A549 (cell line): ENCODE measurements around the gene CPA5. TPM values are rescaled to one million over a fixed set of nuclear protein-coding genes. Genes with fewer than 3 reads are reported as not detected.

Experiments
- ATAC-seq, 2 experiments: fragments of 200-7000 bp in 1 of 2; fragments of >200 bp in 1 of 2; cut with Nextera tagmentation in 1 of 2; cut with Tn5 transposase in 1 of 2; 3 replicates each; pipeline versions ENCODE4 v1.8.0 to v1.9.1; 2018 to 2020; ENCODE audit warnings: mild to moderate bottlenecking in 1 of 2, moderate library complexity in 1 of 2
- CTCF ChIA-PET: fragments of 300-600 bp; sonication (Branson Sonifier 250); formaldehyde crosslinking; extraction: SDS; loops from one replicate; lab custom pipeline; 2021; ENCODE audit warnings: antibody characterized with exemption, inconsistent platforms; lab: Yijun Ruan, JAX
- POLR2A ChIA-PET: fragments of 350-600 bp; formaldehyde crosslinking; extraction: SDS; loops from one replicate; lab custom pipeline; 2021; ENCODE audit warnings: antibody characterized with exemption, inconsistent platforms; lab: Yijun Ruan, JAX
- DNase-seq, 2 experiments: peaks; one replicate each; pipeline versions ENCODE4 v3.0.0 to v3.0.0-alpha.2; 2011 to 2016; ENCODE audit warnings: low read depth in 1 of 2, low spot score in 1 of 2
- FAIRE-seq: peaks from 2 replicates; lab custom pipeline; 2011; peaks lifted over from hg19 to GRCh38; lab: Jason Lieb, UNC
- H3K27ac ChIP-seq, 2 experiments: fragments of >200 bp; sonication (Bioruptor Twin); formaldehyde crosslinking; 3 replicates each; pipeline ENCODE4 v1.5.1; 2016 to 2017
- H3K4me1 ChIP-seq: fragments of >200 bp; sonication (Bioruptor Twin); formaldehyde crosslinking; 3 replicates; pipeline ENCODE4 v1.6.1; 2016
- H3K4me2 ChIP-seq: fragments of >200 bp; sonication (Bioruptor Twin); formaldehyde crosslinking; 3 replicates; pipeline ENCODE4 v1.6.1; 2016
- H3K4me3 ChIP-seq: fragments of >200 bp; sonication (Bioruptor Twin); formaldehyde crosslinking; 3 replicates; pipeline ENCODE4 v1.5.1; 2016
- H3K9me3 ChIP-seq: fragments of >200 bp; sonication (Bioruptor Twin); formaldehyde crosslinking; 3 replicates; pipeline ENCODE4 v1.6.1; 2016
- EHF ChIP-seq: fragments of 250-450 bp; sonication (Bioruptor Pico); IDR thresholded peaks from 2 replicates; pipeline ENCODE4 v1.5.0; 2020; ENCODE audit warnings: mild to moderate bottlenecking
- EHMT2 ChIP-seq: fragments of 200-600 bp; sonication (generic); IDR thresholded peaks from 2 replicates; pipeline ENCODE4 v1.6.1; 2016; ENCODE audit warnings: antibody characterized with exemption, low read depth, mild to moderate bottlenecking, moderate library complexity
- ESRRA ChIP-seq: fragments of 150-350 bp; IDR thresholded peaks from 2 replicates; pipeline ENCODE4 v1.6.1; 2014; ENCODE audit warnings: mild to moderate bottlenecking, low read length, borderline replicate concordance
- FOSB ChIP-seq: fragments of 250-450 bp; sonication (Bioruptor Pico); IDR thresholded peaks from 2 replicates; pipeline ENCODE4 v1.5.0; 2020; ENCODE audit warnings: mild to moderate bottlenecking, moderate library complexity
- FOSL2 ChIP-seq, 2 experiments: fragments of 450-650 bp in 1 of 2; fragments of >200 bp in 1 of 2; sonication (Bioruptor Twin) in 1 of 2; formaldehyde crosslinking; IDR thresholded peaks; 2 replicates each; pipeline versions ENCODE4 v1.5.0 to v1.6.1; 2016 to 2020; ENCODE audit warnings: mild to moderate bottlenecking in 1 of 2, moderate library complexity in 1 of 2
- JUN ChIP-seq, 2 experiments: fragments of >200 bp; sonication (Bioruptor Twin); formaldehyde crosslinking; IDR thresholded peaks; 2 replicates in 1 of 2; 3 replicates in 1 of 2; pipeline ENCODE4 v1.6.1; 2016 to 2017
- MAFK ChIP-seq: fragments of 450-650 bp; IDR thresholded peaks from 2 replicates; pipeline ENCODE4 v1.6.1; 2014; ENCODE audit not compliant: partially characterized antibody
- MAZ ChIP-seq: fragments of 150-350 bp; IDR thresholded peaks from 2 replicates; pipeline ENCODE4 v1.6.1; 2014; ENCODE audit warnings: antibody characterized with exemption, low read depth, low read length, borderline replicate concordance
- PHF8 ChIP-seq: fragments of 200-600 bp; sonication (generic); IDR thresholded peaks from 2 replicates; pipeline ENCODE4 v1.6.1; 2016; ENCODE audit warnings: low read depth, mild to moderate bottlenecking, antibody characterized with exemption, moderate library complexity, borderline replicate concordance
- POLR2A ChIP-seq: IDR thresholded peaks from 2 replicates; pipeline ENCODE4 v1.6.1; 2012; ENCODE audit warnings: mild to moderate bottlenecking, low read length
- RAD21 ChIP-seq, 2 experiments: fragments of >200 bp in 1 of 2; sonication (Bioruptor Twin) in 1 of 2; formaldehyde crosslinking in 1 of 2; IDR thresholded peaks in 1 of 2; conservative IDR thresholded peaks in 1 of 2; 2 replicates in 1 of 2; 3 replicates in 1 of 2; pipeline ENCODE4 v1.6.1; 2012 to 2018; ENCODE audit warnings: inconsistent platforms in 1 of 2
- RCOR1 ChIP-seq: fragments of 150-350 bp; IDR thresholded peaks from 2 replicates; pipeline ENCODE4 v1.6.1; 2014; ENCODE audit warnings: antibody characterized with exemption, low read length, low read depth
- ZFP36 ChIP-seq: fragments of 450-650 bp; IDR thresholded peaks from 2 replicates; pipeline ENCODE4 v1.6.1; 2014; ENCODE audit warnings: borderline replicate concordance; ENCODE audit not compliant: partially characterized antibody
- WGBS: methylation state at CpG from one replicate; pipeline ENCODE4 v1.1.6; 2017; ENCODE audit errors: missing lambda C conversion rate; 5-methylcytosine and 5-hydroxymethylcytosine counted together
- polyA plus RNA-seq, 4 experiments: library from polyadenylated mRNA; depleted of rRNA in 3 of 4; stranded (reverse); fragments of >200 nt; fragmentation: RNase III in 1 of 4; extraction: RNeasy Plus Mini Kit Qiagen cat#74134 plus additional on column Dnase treatment in 1 of 4; gene quantifications; 2 replicates in 3 of 4; 3 replicates in 1 of 4; pipeline ENCODE4 v1.2.3, GENCODE V29; 2011 to 2017
- TF ChIP-seq, protein P1 (sequence below): fragments of 450-650 bp; IDR thresholded peaks from 2 replicates; pipeline ENCODE4 v1.6.1; 2014; ENCODE audit warnings: antibody characterized with exemption
- TF ChIP-seq, protein P2 (sequence below): fragments of 150-350 bp; IDR thresholded peaks from 2 replicates; pipeline ENCODE4 v1.6.1; 2014; ENCODE audit warnings: low read depth, mild to moderate bottlenecking, low read length
- TF ChIP-seq, protein P3 (sequence below): fragments of >200 bp; sonication (Bioruptor Twin); formaldehyde crosslinking; IDR thresholded peaks from 3 replicates; pipeline ENCODE4 v1.5.1; 2016
- TF ChIP-seq, protein P4 (sequence below): fragments of 250-450 bp; sonication (Bioruptor Pico); IDR thresholded peaks from 2 replicates; pipeline ENCODE4 v1.5.0; 2020; ENCODE audit warnings: low read depth, mild to moderate bottlenecking, moderate library complexity
- TF ChIP-seq, protein P5 (sequence below): fragments of >200 bp; sonication (Bioruptor Twin); formaldehyde crosslinking; IDR thresholded peaks from 3 replicates; pipeline ENCODE4 v1.6.1; 2016

The CPA5 gene
- polyA plus RNA-seq, 2 of the 4 experiments (the other 2 are of a cell fraction): not detected

DNA sequence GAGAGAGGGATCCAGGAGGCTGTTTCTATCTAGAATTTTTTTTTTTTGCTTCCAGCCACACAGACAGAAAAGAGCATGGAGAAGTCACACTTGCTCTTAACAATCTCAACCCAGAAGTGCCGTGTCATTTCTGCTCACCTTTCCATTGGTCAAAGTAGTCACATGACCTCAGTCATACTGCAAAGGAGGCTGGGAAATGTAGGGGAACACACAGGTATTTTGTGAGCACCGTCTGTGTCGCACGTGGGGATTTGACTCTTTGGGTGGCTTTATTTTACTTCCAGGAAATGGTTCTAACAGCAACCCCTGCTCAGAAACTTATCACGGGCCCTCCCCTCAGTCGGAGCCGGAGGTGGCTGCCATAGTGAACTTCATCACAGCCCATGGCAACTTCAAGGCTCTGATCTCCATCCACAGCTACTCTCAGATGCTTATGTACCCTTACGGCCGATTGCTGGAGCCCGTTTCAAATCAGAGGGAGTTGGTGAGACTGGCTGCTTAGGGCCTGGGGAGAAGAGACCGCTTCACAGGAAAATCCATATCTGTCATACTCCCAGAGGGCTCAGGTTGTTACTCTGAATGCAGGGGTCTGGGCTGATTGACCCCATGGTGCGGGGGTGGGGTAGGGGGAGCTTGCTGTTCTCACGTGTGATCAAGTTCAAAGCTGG is 22.6 kb downstream of the CPA5 start:
- ChIA-PET CTCF (interaction anchor here (0.7 to 1.1 kb wide), 2 partner anchors 18 to 93 kb away, joined by 3 to 4 read pairs; no protein-coding TSS in a partner anchor), POLR2A (no interaction called here)
- WGBS: 86% methylated on average over 13 of the region's 13 CpGs
- no peak overlapping the region for H3K4me2 ChIP-seq
- DNase-seq (no peak), FAIRE-seq (no peak), ATAC-seq (no peak)
- H3K27ac ChIP-seq: no peak overlapping the region
- TF ChIP-seq, protein P1, sequence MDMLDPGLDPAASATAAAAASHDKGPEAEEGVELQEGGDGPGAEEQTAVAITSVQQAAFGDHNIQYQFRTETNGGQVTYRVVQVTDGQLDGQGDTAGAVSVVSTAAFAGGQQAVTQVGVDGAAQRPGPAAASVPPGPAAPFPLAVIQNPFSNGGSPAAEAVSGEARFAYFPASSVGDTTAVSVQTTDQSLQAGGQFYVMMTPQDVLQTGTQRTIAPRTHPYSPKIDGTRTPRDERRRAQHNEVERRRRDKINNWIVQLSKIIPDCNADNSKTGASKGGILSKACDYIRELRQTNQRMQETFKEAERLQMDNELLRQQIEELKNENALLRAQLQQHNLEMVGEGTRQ: no peak
- TF ChIP-seq POLR2A (no peak), MAFK (no peak), FOSB (CRISPR knock-in tag) (no peak), PHF8 (no peak), EHMT2 (no peak), RCOR1 (no peak), JUN (IDR thresholded peaks at IDR 0.05) (no peak), FOSL2 (IDR thresholded peaks at IDR 0.05) (no peak), FOSL2 (CRISPR knock-in tag; IDR thresholded peaks at IDR 0.05) (no peak), ESRRA (no peak)
- TF ChIP-seq, protein P2, sequence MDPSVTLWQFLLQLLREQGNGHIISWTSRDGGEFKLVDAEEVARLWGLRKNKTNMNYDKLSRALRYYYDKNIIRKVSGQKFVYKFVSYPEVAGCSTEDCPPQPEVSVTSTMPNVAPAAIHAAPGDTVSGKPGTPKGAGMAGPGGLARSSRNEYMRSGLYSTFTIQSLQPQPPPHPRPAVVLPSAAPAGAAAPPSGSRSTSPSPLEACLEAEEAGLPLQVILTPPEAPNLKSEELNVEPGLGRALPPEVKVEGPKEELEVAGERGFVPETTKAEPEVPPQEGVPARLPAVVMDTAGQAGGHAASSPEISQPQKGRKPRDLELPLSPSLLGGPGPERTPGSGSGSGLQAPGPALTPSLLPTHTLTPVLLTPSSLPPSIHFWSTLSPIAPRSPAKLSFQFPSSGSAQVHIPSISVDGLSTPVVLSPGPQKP: no peak
- TF ChIP-seq, protein P3, sequence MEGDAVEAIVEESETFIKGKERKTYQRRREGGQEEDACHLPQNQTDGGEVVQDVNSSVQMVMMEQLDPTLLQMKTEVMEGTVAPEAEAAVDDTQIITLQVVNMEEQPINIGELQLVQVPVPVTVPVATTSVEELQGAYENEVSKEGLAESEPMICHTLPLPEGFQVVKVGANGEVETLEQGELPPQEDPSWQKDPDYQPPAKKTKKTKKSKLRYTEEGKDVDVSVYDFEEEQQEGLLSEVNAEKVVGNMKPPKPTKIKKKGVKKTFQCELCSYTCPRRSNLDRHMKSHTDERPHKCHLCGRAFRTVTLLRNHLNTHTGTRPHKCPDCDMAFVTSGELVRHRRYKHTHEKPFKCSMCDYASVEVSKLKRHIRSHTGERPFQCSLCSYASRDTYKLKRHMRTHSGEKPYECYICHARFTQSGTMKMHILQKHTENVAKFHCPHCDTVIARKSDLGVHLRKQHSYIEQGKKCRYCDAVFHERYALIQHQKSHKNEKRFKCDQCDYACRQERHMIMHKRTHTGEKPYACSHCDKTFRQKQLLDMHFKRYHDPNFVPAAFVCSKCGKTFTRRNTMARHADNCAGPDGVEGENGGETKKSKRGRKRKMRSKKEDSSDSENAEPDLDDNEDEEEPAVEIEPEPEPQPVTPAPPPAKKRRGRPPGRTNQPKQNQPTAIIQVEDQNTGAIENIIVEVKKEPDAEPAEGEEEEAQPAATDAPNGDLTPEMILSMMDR: no peak
- TF ChIP-seq, protein P4, sequence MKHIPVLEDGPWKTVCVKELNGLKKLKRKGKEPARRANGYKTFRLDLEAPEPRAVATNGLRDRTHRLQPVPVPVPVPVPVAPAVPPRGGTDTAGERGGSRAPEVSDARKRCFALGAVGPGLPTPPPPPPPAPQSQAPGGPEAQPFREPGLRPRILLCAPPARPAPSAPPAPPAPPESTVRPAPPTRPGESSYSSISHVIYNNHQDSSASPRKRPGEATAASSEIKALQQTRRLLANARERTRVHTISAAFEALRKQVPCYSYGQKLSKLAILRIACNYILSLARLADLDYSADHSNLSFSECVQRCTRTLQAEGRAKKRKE (CRISPR knock-in tag): no peak
- no peak overlapping the region for H3K4me3 ChIP-seq
- H3K9me3 ChIP-seq: no peaks in the 10 kb centered on the region
- H3K4me1 ChIP-seq: peaks cover 30% of the 10 kb centered on the region

DNA sequence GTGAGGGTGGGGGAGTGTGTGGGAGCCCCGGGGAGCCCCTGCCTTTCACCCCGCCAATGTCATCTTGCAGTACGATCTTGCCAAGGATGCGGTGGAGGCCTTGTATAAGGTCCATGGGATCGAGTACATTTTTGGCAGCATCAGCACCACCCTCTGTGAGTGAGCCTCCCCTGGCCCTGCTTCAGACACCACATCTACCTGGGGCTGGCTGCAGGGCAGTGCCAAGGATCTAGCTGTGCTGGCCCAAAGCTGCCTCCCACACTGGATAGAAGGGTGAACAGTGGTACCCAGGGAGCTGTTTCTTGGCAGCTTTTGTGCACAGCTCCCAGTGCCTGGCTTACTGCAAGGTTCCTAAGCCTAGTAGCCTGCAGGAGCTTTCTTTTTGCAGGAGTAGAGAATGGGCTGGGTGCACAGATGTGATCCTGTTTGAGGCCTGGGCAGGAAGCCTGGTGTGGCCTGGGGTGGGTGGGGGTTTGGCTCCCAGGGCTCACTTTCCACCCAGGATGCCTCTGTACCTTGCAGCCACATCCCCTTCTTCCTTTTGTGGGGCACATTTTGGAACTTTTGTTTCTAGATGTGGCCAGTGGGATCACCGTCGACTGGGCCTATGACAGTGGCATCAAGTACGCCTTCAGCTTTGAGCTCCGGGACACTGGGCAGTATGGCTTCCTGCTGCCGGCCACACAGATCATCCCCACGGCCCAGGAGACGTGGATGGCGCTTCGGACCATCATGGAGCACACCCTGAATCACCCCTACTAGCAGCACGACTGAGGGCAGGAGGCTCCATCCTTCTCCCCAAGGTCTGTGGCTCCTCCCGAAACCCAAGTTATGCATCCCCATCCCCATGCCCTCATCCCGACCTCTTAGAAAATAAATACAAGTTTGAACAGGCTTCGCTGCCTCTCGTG is 23.5 kb downstream of the CPA5 start:
- peaks cover 28% of the 10 kb centered on the region for H3K4me1 ChIP-seq
- FAIRE-seq: no peak

More for the DNA sequence above, 23.5 kb downstream of the CPA5 start:
- CTCF ChIA-PET: interaction anchor here (0.6 to 1.1 kb wide), 3 partner anchors 17 to 106 kb away, joined by 3 to 4 read pairs (median 3); no protein-coding TSS in a partner anchor
- TF ChIP-seq ZFP36: no peak
- TF ChIP-seq RAD21 (conservative IDR thresholded peaks at IDR 0.05 in 1 of 2, IDR thresholded peaks at IDR 0.05 in 1 of 2): no peak
- TF ChIP-seq, protein P5, sequence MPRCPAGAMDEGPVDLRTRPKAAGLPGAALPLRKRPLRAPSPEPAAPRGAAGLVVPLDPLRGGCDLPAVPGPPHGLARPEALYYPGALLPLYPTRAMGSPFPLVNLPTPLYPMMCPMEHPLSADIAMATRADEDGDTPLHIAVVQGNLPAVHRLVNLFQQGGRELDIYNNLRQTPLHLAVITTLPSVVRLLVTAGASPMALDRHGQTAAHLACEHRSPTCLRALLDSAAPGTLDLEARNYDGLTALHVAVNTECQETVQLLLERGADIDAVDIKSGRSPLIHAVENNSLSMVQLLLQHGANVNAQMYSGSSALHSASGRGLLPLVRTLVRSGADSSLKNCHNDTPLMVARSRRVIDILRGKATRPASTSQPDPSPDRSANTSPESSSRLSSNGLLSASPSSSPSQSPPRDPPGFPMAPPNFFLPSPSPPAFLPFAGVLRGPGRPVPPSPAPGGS: no peak
- no peak for TF ChIP-seq MAFK
- TF ChIP-seq, protein P2: no peak
- no peak for TF ChIP-seq EHF (CRISPR knock-in tag)
- no peak for TF ChIP-seq MAZ
- Histone ChIP-seq H3K9me3 (no peaks in the 10 kb centered on the region), H3K4me2 (no peak overlapping the region), H3K27ac (no peak overlapping the region), H3K4me3 (no peak overlapping the region)
- 87% methylated on average over 17 of the region's 19 CpGs for WGBS
- POLR2A ChIA-PET: no interaction called here
- no peak for ATAC-seq
- DNase-seq: no peak
